Thyroid gland (tissue), 4 donors: ENCODE data around the gene MIXL1.

Experiments used
- CTCF ChIP-seq, 6 experiments: fragments of 200-600 bp in 3 of 6; fragments of 450-650 bp in 3 of 6; sonication (generic) in 3 of 6; IDR thresholded peaks; one replicate each; pipeline ENCODE4 v1.5.1; 2016 to 2019; ENCODE audit warnings: antibody characterized with exemption in 6 of 6, mild to moderate bottlenecking in 2 of 6, inconsistent platforms in 1 of 6, moderate library complexity in 1 of 6
- POLR2A ChIP-seq, 2 donors: fragments of 450-650 bp; IDR thresholded peaks; one replicate each; pipeline ENCODE4 v1.6.1; 2017; ENCODE audit warnings: antibody characterized with exemption in 2 of 2, mild to moderate bottlenecking in 2 of 2, moderate library complexity in 1 of 2

GRCh38 chr1:226181996-226182714 lies 41.3 kb upstream of the MIXL1 start:
- peak in 4 of 6 experiments; percentile 11 to 52 (median 42) for TF ChIP-seq CTCF (IDR thresholded peaks at IDR 0.05)
- no peak for TF ChIP-seq POLR2A (IDR thresholded peaks at IDR 0.05)
